ENCODE measurements around the gene ARMC3.

The ARMC3 gene

DNA sequence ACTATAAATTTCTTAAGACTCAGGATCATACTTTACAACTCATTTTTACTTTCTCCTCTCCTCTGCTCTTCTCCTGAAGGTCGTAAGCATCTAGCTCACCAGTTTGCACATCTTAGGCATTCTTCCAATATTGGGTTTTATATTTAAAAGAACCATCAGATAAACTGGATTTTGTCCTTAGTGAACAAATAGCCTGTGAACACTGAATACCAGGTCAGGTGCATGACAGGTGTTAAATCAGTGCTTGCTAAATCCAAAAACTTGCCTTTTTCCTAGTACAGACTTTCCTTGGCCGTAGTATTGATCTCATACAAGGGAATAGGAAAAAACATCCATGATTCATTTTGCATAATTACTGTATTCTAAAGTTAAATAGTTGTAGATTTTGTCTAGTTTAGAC, 53.0 kb downstream of the ARMC3 start:
- no peaks in the 10 kb centered on the region for H3K27me3 ChIP-seq (ENCODE audit: insufficient read depth, insufficient read length)
- H3K36me3 ChIP-seq (ENCODE audit: insufficient read depth, insufficient read length, low read length): no peaks in the 10 kb centered on the region
- no peaks in the 10 kb centered on the region for H3K4me1 ChIP-seq (ENCODE audit: insufficient read depth, insufficient read length)
- no peak overlapping the region for H3K9ac ChIP-seq (ENCODE audit: insufficient read length, low read depth)
- H3K4me3 ChIP-seq (ENCODE audit: insufficient read length, low read depth): no peak overlapping the region
- H3K9me3 ChIP-seq (ENCODE audit: insufficient read depth, low read length): no peaks in the 10 kb centered on the region
- TF ChIP-seq YY1 (IDR thresholded peaks at IDR 0.05; ENCODE audit: insufficient read depth, insufficient read length) (no peak), ZNF274 (IDR thresholded peaks at IDR 0.05; ENCODE audit: low read depth, low read length) (no peak), SUZ12 (IDR thresholded peaks at IDR 0.05; ENCODE audit: extremely low read depth, insufficient read depth, insufficient read length) (no peak)
- no peak for DNase-seq (ENCODE audit: low read depth, low spot score)

DNA sequence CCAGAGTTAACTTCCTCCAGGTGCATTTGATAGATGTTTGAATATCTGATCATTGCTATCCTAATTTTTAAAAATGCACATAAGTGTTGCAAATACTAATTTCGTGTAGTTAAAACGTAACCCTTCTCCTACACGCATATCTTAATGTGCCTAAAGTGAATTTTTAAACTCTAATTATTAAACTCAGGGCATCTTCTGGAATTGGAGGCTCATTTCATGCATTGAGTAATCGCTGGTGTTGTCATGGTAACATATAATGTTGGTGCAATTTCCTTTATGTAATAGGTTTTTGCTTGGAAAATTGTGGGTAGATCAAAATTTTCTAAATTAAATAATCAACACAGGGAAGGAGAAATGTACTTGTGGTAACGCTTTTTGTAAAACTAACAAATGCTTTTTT, 56.2 kb downstream of the ARMC3 start:
- no peak overlapping the region for H3K9ac ChIP-seq (ENCODE audit: insufficient read length, low read depth)
- no peak for TF ChIP-seq SUZ12 (IDR thresholded peaks at IDR 0.05; ENCODE audit: extremely low read depth, insufficient read depth, insufficient read length)
- no peak for TF ChIP-seq YY1 (IDR thresholded peaks at IDR 0.05; ENCODE audit: insufficient read depth, insufficient read length)
- no peak for TF ChIP-seq ZNF274 (IDR thresholded peaks at IDR 0.05; ENCODE audit: low read depth, low read length)
- no peaks in the 10 kb centered on the region for H3K36me3 ChIP-seq (ENCODE audit: insufficient read depth, insufficient read length, low read length)
- H3K4me3 ChIP-seq (ENCODE audit: insufficient read length, low read depth): no peak overlapping the region
- no peaks in the 10 kb centered on the region for H3K9me3 ChIP-seq (ENCODE audit: insufficient read depth, low read length)
- no peak for DNase-seq (ENCODE audit: low read depth, low spot score)
- H3K4me1 ChIP-seq (ENCODE audit: insufficient read depth, insufficient read length): no peaks in the 10 kb centered on the region
- H3K27me3 ChIP-seq (ENCODE audit: insufficient read depth, insufficient read length): no peaks in the 10 kb centered on the region

DNA sequence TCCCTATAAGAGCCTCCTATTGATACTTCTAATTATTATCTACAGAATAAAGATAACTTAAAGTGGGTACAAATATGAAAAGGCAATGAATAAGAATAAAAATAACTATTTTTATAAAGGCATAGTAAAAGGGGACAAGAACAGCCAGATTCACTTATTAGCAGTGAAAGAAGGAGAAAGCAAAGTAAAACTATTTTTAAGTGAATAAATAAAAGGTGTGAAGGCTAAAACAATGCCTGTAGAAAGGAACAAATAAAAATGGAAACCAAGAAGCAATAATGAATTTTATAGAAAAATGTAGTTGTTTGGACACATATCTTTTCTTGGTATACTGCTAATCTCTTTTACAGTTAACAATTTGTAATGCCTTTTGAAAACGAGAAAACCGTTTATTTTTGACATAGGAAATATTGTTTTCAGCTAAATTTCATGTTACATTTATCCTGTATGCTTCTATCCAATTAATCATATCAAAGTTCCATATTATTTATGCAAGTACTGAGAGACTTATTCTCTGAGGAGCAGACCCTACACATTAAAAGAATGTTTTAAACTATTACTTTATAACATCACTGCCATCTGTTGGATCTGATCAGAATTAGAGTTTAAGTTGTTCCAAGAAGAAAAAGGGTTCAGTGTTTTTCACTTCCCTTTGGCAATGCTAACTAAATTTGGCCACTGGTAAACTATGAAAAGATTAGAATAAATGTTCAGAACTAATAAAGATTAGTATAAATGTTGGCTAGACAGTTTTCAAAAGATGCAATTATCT, 59.1 kb downstream of the ARMC3 start:
- Histone ChIP-seq H3K9ac (ENCODE audit: insufficient read length, low read depth) (no peak overlapping the region), H3K36me3 (ENCODE audit: insufficient read depth, insufficient read length, low read length) (no peaks in the 10 kb centered on the region), H3K4me3 (ENCODE audit: insufficient read length, low read depth) (no peak overlapping the region), H3K9me3 (ENCODE audit: insufficient read depth, low read length) (no peaks in the 10 kb centered on the region), H3K4me1 (ENCODE audit: insufficient read depth, insufficient read length) (no peaks in the 10 kb centered on the region), H3K27me3 (ENCODE audit: insufficient read depth, insufficient read length) (no peaks in the 10 kb centered on the region)
- TF ChIP-seq YY1 (IDR thresholded peaks at IDR 0.05; ENCODE audit: insufficient read depth, insufficient read length) (no peak), ZNF274 (IDR thresholded peaks at IDR 0.05; ENCODE audit: low read depth, low read length) (no peak), SUZ12 (IDR thresholded peaks at IDR 0.05; ENCODE audit: extremely low read depth, insufficient read depth, insufficient read length) (no peak)
- no peak for DNase-seq (ENCODE audit: low read depth, low spot score)

DNA sequence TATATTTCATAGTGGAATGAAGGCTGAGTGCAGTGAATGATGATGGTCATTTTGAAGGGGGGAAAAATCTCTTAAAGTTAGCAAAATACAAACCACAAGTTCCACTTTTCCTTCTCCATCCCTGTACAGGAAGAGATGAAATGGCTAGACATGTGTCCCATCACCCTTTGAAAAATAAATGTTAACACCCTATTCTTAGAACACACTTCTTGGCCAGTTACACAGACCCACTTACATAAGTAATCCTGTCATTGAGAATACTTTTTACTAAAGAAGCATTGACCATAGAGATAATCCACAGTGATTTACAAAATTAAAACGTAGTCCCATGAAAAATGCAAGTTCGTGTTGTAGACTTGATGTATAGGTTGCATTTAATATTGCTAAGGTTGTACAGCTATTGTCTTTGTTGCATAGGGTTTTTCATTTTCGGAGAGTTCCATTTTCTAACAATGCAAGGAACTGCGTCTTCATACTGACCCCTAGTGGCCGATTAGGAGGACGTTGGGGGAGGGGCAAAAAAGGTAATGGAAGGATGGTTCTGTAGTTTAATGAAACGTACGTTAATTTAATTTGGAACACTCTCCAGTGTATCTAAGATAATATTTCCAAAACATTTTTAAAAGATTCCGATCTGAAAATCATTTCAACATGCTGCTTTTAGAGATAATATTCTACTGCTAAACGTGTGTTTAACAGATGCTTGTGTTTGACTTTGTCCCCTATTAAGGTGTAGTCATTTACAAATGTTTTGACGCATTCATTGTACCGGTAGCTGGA, 60.9 kb downstream of the ARMC3 start:
- H3K9ac ChIP-seq (ENCODE audit: insufficient read length, low read depth): peak overlapping the region; percentile 18
- no peak overlapping the region for H3K4me3 ChIP-seq (ENCODE audit: insufficient read length, low read depth)
- no peak for TF ChIP-seq YY1 (IDR thresholded peaks at IDR 0.05; ENCODE audit: insufficient read depth, insufficient read length)
- TF ChIP-seq SUZ12 (IDR thresholded peaks at IDR 0.05; ENCODE audit: extremely low read depth, insufficient read depth, insufficient read length): no peak
- no peak for TF ChIP-seq ZNF274 (IDR thresholded peaks at IDR 0.05; ENCODE audit: low read depth, low read length)
- H3K9me3 ChIP-seq (ENCODE audit: insufficient read depth, low read length): no peaks in the 10 kb centered on the region
- H3K27me3 ChIP-seq (ENCODE audit: insufficient read depth, insufficient read length): no peaks in the 10 kb centered on the region
- DNase-seq (ENCODE audit: low read depth, low spot score): peak; percentile 33
- no peaks in the 10 kb centered on the region for H3K36me3 ChIP-seq (ENCODE audit: insufficient read depth, insufficient read length, low read length)
- H3K4me1 ChIP-seq (ENCODE audit: insufficient read depth, insufficient read length): no peaks in the 10 kb centered on the region

DNA sequence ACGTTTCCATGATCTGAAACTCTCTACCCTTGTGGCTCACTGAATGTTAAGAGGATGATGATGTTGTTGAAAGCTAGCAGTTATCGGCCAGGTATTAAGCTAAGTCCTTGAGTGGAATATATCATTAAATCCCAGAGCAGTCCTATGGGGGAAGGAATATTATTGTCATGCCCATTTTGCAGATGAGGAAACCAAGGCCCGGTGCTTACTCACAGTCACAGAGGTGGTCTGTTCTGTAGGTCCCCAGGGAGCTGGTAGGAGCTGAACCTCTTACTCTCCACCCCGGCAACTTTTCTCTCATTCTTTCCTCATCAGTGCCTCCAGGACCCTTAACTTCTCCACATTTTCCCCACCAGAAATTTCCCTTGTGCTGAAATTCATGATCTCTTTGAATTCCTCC, 62.6 kb downstream of the ARMC3 start:
- H3K4me1 ChIP-seq (ENCODE audit: insufficient read depth, insufficient read length): no peaks in the 10 kb centered on the region
- no peak for DNase-seq (ENCODE audit: low read depth, low spot score)
- TF ChIP-seq ZNF274 (IDR thresholded peaks at IDR 0.05; ENCODE audit: low read depth, low read length): no peak
- TF ChIP-seq YY1 (IDR thresholded peaks at IDR 0.05; ENCODE audit: insufficient read depth, insufficient read length): no peak
- no peak for TF ChIP-seq SUZ12 (IDR thresholded peaks at IDR 0.05; ENCODE audit: extremely low read depth, insufficient read depth, insufficient read length)
- no peaks in the 10 kb centered on the region for H3K9me3 ChIP-seq (ENCODE audit: insufficient read depth, low read length)
- H3K9ac ChIP-seq (ENCODE audit: insufficient read length, low read depth): no peak overlapping the region
- H3K4me3 ChIP-seq (ENCODE audit: insufficient read length, low read depth): no peak overlapping the region
- H3K27me3 ChIP-seq (ENCODE audit: insufficient read depth, insufficient read length): no peaks in the 10 kb centered on the region
- no peaks in the 10 kb centered on the region for H3K36me3 ChIP-seq (ENCODE audit: insufficient read depth, insufficient read length, low read length)

DNA sequence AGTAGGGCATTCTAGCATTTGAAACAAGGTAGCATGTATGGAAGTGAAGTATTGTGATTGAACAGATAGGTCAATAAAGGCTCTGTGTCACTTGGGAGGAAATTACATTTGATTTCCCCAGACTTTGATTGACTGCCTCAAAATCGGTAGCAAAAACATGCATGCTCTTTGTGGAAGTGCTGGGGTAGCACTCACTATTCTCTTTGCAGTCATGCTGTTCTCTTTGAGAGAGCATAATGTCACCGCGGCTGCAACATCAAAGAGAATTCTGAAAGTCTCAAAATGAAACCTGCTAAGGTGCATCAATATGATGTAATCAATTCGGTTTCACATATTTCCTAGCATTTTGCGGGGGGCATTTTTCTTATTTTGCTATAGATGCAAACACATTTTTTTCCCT, 64.2 kb downstream of the ARMC3 start:
- TF ChIP-seq SUZ12 (IDR thresholded peaks at IDR 0.05; ENCODE audit: extremely low read depth, insufficient read depth, insufficient read length) (no peak), YY1 (IDR thresholded peaks at IDR 0.05; ENCODE audit: insufficient read depth, insufficient read length) (no peak), ZNF274 (IDR thresholded peaks at IDR 0.05; ENCODE audit: low read depth, low read length) (no peak)
- Histone ChIP-seq H3K27me3 (ENCODE audit: insufficient read depth, insufficient read length) (no peaks in the 10 kb centered on the region), H3K9ac (ENCODE audit: insufficient read length, low read depth) (no peak overlapping the region), H3K9me3 (ENCODE audit: insufficient read depth, low read length) (no peaks in the 10 kb centered on the region), H3K4me1 (ENCODE audit: insufficient read depth, insufficient read length) (no peaks in the 10 kb centered on the region), H3K36me3 (ENCODE audit: insufficient read depth, insufficient read length, low read length) (no peaks in the 10 kb centered on the region), H3K4me3 (ENCODE audit: insufficient read length, low read depth) (no peak overlapping the region)
- DNase-seq (ENCODE audit: low read depth, low spot score): no peak

DNA sequence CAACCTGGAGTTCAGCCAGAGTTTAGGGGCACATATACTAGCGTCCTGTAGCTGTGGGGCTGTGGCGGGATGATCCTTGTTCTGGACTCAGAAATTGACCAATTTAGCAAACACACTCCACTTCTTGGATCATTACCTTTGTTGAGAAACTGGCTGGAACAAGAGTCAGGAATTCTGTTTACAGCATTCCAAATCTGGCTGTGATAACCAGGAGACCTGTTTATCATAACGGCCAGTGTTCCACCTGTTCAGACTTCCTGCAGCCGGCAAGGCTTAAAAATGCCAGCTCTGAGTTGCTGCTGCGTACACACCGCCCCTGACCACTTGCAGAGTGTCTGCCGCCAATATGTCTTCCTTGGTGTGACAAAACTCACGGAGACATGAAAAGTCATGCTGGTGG, 64.8 kb downstream of the ARMC3 start:
- H3K9ac ChIP-seq (ENCODE audit: insufficient read length, low read depth): no peak overlapping the region
- H3K27me3 ChIP-seq (ENCODE audit: insufficient read depth, insufficient read length): no peaks in the 10 kb centered on the region
- H3K9me3 ChIP-seq (ENCODE audit: insufficient read depth, low read length): no peaks in the 10 kb centered on the region
- no peak overlapping the region for H3K4me3 ChIP-seq (ENCODE audit: insufficient read length, low read depth)
- DNase-seq (ENCODE audit: low read depth, low spot score): no peak
- TF ChIP-seq ZNF274 (IDR thresholded peaks at IDR 0.05; ENCODE audit: low read depth, low read length): no peak
- TF ChIP-seq SUZ12 (IDR thresholded peaks at IDR 0.05; ENCODE audit: extremely low read depth, insufficient read depth, insufficient read length): no peak
- TF ChIP-seq YY1 (IDR thresholded peaks at IDR 0.05; ENCODE audit: insufficient read depth, insufficient read length): no peak
- no peaks in the 10 kb centered on the region for H3K4me1 ChIP-seq (ENCODE audit: insufficient read depth, insufficient read length)
- H3K36me3 ChIP-seq (ENCODE audit: insufficient read depth, insufficient read length, low read length): no peaks in the 10 kb centered on the region

All from NT2/D1 (cell line).